GM19023 (cell line): ENCODE results near the gene RAB5B.
"Not testable (repeated sequence)": the region's sequence is repeated elsewhere in the genome, so short reads cannot be mapped to it uniquely, and the experiment has no call there.

ENCODE experiments used
- ATAC-seq: cut with Tn5 transposase; IDR thresholded peaks from one replicate; pipeline ENCODE4 v1.9.1; 2021; ENCODE audit warnings: mild to moderate bottlenecking, moderate library complexity; ENCODE audit not compliant: unreplicated experiment

RAB5B gene

DNA sequence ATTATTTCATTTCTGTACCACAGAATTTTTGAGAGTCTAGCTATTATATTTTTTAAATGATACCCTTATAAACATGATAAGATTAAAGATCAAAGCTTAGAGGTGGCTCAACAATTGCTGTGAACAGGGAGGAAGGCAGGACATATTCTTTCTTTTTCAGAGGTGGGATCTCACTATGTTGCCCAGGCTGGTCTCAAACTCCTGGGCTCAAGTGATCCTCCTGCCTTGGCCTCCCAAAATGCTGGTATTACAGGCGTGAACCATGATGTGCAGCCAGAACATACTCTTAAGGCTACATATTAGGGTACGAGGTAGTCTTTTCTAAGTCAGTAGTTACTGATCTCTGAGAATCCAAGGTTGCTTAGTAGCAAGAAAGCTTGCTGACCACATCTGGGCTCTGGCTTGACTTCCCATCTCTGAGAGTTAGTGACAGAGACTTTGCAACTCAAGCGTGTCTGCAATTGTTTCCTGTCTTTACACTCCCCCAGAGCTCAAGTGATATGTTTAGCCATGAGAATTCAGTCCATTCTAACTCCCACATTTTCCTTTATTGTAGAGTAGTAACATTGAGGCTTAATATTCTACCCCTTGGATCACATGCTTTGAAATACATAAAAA is 8.6 kb downstream of the RAB5B start:
- no peak for ATAC-seq

DNA sequence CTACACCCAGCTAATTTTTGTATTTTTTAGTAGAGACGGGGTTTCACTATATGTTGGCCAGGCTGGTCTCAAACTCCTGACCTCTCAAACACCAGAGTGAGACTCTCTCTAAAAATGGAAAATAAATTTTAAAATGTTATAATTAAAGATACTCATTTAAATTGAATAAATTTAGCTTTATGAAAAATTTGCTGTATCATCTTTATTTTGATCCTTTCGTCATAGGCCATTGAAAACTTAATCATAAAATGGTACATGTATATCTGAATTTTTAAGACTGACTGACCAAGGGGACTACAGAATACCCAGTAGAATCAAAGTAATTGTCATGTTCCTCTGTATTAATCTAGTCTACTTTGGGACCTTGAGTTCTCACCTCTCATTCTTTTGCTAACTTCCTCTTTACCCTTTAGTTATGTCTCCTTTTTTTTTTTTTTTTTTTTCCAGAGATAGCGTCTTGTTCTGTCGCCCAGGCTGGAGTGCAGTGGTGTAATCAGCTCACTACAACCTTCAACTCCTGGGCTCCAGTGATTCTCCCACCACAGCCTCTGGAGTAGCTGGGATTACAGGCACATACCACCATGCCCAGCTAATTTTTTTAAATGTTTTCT is 9.5 kb downstream of the RAB5B start:
- no peak for ATAC-seq

DNA sequence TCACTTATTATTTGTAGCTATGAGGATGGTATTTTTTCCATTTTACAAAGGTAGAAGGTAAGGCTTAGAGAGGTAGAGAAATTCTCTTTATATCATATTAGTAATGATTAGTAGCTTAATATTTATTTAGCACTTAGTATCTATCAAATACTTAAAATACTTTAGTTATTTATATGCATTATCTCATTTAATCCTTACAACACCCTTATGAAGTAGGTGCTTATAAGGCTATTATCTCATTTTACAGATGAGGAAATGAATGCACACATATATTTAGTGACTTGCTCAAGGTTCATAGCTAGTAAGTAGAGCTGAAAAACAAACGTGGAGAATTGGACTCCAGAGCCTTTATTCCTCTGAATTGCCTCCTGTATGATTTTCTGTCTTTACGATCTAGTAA is 11.0 kb downstream of the RAB5B start:
- ATAC-seq: no peak

DNA sequence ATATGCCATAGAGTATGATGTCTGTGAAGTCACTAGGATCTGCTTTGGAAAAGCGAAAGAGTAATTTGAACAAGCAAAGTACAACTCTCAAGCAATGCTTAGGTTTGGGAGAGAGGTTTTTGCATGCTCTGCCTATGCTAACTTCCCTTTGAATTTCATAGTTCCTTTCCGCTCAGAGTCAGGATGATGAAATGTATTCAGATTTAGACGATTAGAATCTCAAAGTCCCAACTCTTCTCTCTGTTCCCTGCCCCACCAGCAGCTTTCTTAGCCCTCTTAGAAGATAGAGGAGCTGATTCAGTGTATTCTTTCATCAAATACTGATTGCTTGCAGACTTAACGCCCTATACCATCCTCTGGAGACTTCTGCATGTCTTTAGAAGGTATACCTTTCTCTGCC is 11.5 kb downstream of the RAB5B start:
- no peak for ATAC-seq

DNA sequence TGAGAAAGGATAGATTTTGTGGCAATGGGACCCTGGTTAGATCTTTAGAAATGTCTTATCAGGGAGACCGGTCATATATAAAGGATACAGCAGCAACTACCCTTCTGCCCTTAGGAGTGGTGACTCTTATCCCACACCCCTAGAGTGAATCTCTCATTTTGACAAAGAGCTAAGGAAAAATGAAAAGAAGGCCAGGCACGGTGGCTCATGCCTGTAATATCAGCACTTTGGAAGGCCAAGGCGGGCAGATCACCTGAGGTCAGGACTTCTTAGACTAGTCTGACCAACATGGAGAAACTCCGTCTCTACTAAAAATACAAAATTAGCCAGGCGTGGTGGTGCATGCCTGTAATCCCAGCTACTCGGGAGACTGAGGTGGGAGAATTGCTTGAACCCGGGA is 12.1 kb downstream of the RAB5B start:
- not testable (repeated sequence) for ATAC-seq

DNA sequence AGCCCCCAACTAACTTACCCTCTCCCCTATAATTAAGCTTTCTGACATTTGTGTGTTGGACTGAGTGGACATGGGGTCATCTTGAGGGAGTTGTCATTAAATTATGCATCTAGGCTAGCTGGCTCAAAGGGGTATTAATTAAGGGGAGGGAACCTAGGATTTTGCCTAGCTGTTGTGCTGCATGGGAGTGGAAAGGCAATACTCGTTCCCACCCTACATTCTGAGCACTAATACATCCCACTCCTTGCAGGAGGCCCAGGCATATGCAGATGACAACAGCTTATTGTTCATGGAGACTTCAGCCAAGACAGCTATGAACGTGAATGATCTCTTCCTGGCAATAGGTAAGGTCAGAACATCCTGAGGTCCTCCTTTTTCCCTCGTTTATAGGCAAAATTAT is 17.2 kb downstream of the RAB5B start:
- no peak for ATAC-seq

DNA sequence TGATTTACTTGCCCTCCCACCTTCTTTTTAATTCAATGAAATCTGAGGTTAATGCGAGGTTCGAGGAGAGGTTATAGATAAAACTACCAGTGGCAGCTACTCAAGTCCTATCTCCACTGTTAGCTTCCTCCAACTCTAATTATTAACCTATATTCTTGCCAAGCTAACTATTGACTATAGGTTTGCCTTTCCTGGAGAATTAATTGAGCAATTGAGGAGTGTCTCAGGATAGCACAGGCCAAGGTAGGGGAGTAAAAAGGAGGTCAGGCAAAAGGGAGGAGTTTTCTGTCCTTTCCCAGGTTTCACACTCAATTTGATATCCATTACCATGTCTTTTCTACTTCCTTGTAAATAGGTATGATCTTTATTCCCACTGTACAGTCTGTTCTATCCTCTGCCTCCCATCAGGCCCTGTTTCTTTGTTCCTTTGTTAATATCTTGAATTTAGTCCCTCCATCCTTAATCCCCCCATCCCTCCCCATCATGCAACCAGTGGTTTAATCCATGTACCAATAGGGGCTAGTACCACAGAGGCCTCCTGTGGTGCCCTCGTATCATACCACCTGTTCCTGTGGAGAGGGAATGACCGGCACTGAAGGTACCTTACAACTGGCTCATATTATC is 19.5 kb downstream of the RAB5B start:
- ATAC-seq: no peak

DNA sequence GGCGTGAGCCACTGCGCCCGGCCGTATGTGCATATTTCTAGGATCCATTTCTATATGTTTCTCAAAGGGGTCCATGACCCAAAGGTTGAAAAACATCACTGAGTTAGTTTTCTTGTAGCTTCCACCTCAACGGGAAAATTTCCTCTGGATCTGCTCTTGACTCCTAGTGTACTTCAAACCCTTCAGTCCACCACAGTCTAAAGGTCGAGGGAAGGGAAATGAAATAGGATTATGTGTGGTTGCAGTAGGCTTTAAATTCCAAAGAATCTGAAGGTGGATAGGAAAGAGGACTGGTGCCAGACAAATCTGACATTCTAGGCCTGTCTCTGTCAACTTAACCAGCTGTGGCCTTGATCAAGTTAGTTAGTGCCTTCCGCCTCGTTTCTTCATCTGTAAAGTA is 21.5 kb downstream of the RAB5B start:
- ATAC-seq: no peak

DNA sequence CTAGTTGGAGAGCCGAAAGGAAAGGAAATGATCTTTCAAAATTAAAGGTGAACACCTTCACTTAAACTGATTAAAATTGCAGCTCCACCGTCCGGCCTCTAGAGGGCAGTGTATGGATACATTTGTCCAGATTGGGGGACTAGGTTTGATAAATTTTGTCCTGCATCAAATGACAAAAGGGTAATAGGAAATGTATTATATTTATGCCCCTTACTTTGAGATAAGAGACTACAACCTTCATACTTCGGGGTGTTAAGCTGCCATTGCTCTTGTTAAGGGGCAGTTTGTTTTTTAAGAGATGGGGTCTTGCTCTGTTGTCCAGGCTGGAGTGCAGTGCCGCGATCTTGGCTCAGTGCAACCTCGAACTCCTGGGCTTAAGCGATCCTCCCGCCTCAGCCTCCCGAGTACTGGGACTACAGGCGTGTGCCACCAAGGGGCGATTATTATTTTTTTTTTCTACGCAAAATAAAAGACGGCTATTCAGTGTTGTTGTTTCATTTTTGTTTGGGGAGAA is 22.4 kb downstream of the RAB5B start:
- ATAC-seq: no peak

DNA sequence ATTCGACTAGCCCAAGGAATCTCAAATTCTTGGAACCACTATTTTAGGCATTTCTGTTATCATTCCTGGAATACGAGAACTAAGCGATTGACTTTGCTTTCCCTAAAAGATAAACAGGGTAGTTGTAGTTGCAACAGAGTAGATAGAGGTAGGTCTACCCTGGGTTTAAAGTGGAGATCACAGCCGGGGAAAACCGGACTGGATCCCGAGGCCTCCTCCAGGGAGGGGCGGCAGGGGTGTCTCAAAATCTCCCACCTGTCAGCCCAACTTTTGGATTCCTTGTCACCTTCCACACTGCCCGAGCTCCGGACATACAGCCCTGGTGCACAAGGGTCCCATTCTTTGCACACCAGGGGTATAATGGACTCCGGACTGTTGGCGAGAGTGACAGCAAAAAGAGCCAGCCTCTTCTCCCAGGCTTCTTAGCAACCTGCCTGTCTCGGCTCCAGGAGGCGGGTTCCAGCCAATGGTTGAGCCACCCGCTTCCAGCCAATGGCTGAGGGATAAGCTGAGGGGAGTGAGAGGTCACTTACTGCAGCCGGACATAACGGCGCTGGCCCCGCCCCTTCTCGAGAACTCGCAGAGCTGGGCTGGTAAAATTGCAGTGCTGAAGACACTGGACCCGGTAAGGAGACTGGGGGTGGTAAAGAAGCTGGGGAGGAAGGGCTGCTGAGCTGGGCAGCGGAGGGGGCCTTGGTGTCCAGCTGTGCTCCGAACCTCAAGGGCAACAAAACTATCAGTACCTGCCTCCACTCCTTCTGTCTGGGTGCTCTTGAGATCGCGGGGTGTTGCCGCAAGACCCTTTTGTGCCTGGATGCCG is 23.0 kb downstream of the RAB5B start, which contains the start of gene SUOX:
TSS of gene SUOX (plus strand) at position 562 of the 820 bp plus-strand sequence. CDS start 4,946 bp downstream, outside the sequence.
- ATAC-seq: peak; percentile 100

DNA sequence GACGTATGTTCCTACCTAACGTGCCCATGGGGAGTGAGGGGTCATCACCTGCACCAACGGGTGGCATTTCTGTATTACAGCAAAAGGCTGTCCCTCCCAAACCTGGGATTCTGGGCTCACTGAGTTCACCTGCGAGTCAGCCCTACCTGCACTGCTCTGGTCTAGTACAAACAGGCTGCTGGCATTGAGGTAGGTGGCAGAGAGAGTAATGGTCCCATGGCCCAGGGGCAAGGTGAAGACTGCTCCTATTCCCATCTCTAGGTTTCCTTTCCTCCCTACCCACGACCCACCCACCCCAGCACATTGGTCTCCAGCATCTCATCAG is 23.6 kb downstream of the RAB5B start:
- no peak for ATAC-seq

DNA sequence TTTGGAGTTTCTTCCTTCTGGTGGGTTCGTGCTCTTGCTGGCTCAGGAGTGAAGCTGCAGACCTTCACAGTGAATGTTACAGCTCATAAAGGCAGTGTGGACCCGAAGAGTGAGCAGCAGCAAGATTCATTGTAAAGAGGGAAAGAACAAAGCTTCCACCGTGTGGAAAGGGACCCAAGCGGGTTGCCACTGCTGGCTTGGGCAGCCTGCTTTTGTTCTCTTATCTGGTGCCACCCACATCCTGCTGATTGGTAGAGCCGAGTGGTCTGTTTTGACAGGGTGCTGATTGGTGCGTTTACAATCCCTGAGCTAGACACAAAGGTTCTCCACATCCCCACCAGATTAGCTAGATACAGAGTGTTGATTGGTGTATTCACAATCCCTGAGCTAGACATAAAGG is 25.6 kb downstream of the RAB5B start:
- not testable (repeated sequence) for ATAC-seq

DNA sequence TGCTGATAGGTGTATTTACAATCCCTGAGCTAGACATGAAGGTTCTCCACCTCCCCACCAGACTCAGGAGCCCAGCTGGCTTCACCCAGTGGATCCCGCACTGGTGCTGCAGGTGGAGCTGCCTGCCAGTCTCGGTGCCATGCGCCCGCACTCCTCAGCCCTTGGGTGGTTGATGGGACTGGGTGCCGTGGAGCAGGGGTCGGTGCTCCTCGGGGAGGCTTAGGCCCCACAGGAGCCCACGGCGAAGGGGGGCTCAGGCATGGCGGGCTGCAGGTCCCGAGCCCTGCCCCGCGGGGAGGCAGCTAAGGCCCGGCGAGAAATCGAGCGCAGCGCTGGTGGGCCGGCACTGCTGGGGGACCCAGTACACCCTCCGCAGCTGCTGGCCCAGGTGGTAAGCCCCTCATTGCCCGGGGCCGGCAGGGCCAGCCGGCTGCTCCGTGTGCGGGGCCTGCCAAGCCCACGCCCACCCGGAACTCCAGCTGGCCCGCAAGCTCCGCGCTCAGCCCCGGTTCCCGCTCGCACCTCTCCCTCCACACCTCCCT is 26.2 kb downstream of the RAB5B start:
- not testable (repeated sequence) for ATAC-seq

DNA sequence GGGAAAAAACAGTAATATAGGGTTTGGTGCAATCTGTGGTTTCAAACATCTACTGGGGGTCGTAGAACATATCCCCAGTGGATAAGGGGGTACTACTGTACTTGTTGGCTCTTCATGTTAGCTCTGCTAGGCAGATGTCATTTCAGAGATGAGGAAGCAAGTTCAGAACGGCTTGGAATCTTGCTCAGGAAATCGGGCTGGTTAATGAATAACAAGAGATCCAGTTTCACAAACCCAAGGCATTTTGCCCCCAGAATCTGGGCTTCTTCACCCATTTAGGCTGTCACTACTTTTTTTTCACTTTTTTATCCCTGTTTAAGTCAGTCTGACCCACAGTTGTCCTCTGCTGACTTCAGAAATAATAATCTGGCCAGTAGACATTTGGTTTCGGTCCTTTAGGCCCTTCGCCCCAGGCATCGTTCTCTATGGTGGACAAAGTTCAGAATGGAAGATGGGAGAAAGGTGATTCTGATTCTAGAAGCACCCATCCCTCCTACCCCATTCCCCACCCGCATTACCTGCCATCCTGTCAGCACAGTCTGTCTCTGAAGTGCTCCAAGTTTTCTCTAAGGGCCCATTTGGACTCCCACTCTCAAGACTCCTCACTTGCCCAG is 27.7 kb downstream of the RAB5B start:
- no peak for ATAC-seq

DNA sequence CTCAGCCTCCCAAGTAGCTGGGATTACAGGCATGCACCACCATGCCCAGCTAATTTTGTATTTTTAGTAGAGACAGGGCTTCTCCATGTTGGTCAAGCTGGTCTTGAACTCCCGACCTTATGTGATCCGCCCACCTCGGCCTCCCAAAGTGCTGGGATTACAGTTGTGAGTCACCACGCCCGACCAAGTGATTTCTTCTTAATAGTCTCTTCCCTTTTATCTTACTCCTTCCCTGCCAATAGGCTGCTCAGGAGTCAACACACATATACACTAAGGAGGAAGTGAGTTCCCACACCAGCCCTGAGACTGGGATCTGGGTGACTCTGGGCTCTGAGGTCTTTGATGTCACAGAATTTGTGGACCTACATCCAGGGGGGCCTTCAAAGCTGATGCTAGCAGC is 29.5 kb downstream of the RAB5B start:
- not testable (repeated sequence) for ATAC-seq

DNA sequence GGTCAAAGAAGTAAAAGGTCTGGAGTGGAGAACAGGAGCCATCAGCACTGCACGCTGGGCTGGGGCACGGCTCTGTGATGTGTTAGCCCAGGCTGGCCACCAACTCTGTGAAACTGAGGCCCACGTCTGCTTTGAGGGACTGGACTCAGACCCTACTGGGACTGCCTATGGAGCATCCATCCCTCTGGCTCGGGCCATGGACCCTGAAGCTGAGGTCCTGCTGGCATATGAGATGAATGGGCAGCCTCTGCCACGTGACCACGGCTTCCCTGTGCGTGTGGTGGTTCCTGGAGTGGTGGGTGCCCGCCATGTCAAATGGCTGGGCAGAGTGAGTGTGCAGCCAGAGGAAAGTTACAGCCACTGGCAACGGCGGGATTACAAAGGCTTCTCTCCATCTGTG is 30.3 kb downstream of the RAB5B start:
- ATAC-seq: no peak

DNA sequence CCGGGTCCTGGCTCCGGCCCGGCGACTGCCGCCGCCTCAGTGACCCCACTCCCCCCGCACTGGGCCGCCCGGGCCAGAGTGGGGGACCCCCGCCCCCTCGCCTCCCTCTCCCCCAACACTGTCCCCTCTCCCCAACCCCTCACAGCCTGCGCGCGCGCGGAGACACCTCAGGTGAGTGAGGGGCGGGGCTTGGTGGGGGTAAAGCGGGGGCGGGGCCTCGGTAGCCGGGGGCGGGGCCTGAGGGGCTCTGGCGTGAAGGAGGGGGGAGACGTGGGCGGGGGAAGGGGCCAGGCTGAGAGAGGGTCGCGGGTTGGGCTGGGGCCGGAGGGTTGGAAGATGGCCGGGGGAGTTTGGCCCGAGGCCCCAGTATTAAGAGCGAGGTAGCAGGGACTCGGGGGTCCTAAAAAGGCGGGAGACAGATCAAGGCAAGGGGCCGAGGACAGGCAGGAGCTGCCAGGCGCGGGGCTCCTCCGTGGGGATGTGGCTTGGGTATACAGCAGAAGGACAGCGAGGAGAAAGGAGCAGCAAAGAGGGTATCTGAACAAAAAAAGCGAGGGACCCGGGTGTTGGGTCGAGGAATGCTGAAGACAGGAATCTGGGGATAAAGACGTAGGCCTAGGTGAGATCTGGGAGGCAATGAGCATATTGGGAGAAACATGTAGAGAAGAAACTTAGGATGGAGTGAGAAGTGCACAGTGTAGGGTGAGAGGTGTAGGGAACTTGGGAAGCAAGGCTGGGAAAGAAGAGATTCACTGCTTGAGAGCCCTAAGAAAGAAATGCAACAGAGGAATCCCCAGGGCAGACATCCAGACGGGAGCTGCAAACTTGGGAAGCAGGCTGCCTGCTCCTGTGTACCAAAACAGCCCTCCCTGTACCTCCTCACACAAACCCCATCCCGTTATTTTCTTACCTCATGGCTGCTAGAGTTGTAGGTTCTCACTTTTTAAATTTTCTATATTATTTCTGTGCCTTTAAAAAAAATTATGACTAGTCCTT is 34.0 kb downstream of the RAB5B start:
- peak; percentile 67 for ATAC-seq

DNA sequence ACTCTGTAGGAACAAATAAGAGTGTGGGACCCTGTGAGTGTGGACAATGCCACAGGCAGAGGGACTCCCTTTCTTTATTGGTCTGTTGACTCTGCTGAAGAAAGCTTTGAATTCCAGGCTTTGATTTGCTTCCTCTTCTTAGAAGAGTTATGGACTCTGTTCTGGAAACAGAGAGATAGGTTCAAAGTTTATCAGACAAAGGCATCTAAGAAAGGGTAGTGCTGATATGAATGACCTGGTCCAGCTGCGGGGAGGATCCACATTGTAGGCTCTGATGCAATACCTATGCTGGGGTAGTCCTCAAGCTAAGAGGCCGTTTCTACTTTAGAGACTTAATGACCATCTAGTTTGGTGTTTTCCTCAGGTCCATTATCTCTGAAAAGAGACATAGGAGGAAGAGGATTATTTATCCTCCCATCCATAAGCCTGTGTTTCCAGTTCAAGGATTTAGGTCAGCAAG is 36.3 kb downstream of the RAB5B start:
- ATAC-seq: no peak

DNA sequence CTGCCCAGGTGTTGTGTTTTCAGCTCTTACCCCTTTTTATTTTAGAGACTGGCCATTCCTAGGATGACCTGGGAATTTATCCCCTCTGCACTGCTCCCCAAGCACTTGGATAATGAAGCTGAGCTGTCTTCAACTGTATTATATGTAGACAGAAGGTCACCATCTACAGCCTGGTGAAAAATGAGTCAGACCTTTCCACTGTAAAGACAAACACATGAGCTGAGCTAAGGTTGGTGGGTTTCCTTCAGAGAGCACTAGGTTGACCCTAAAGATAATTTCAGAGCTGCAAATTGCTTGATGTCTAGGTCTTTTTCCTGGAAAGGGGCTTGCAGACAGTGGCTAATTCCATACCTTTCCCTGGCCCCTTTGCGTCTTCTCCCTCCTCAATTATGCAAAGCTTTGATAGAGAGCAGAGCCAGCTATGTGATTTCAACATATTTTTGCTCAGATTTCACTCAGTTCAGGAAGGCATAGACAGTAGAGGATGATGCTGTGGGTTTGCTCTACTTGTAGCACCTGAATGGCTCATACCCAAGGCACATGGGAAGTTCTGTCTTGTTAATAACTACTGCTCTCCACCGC is 37.7 kb downstream of the RAB5B start:
- ATAC-seq: no peak
